Loucy (cell line): Measurements from ENCODE around the gene AMN.

Experiments used
- CTCF ChIP-seq: fragments of 200-600 bp; sonication (generic); conservative IDR thresholded peaks from 2 replicates; pipeline ENCODE4 v1.5.1; 2014; ENCODE audit warnings: mild to moderate bottlenecking, antibody characterized with exemption, low read length
- EZH2phosphoT487 ChIP-seq: fragments of 200-600 bp; IDR thresholded peaks from 2 replicates; pipeline ENCODE4 v1.6.1; 2018; ENCODE audit warnings: antibody characterized with exemption, mild to moderate bottlenecking, moderate library complexity, borderline replicate concordance

- no peak for TF ChIP-seq CTCF
- no peak for TF ChIP-seq EZH2phosphoT487
Observed at GRCh38 chr14:102953100-102953499, 30.6 kb downstream of the AMN start.
